H1 (cell line): ENCODE results near the gene OR13C9. TPM values are rescaled to one million over a fixed set of nuclear protein-coding genes. Genes with fewer than 3 reads are reported as not detected.

Experiments
- BRCA1 ChIP-seq: IDR thresholded peaks from 2 replicates; pipeline ENCODE4 v1.6.1; 2012; ENCODE audit warnings: low read depth, low read length, improper control_type of control experiment
- EGR1 ChIP-seq: IDR thresholded peaks from 2 replicates; pipeline ENCODE4 v1.6.1; 2011; ENCODE audit warnings: low read depth, low read length, borderline replicate concordance
- RXRA ChIP-seq: IDR thresholded peaks from 2 replicates; pipeline ENCODE4 v1.6.1; 2011; ENCODE audit warnings: low read depth, mild to moderate bottlenecking, low read length, moderate library complexity; ENCODE audit not compliant: insufficient read depth
- TAF1 ChIP-seq: IDR thresholded peaks from 2 replicates; pipeline ENCODE4 v1.6.1; 2011; ENCODE audit warnings: mild to moderate bottlenecking, low read depth, low read length
- polyA plus RNA-seq, 7 experiments: library from polyadenylated mRNA; depleted of rRNA in 3 of 7; stranded (reverse) in 5 of 7; unstranded in 2 of 7; fragments of >200 nt in 5 of 7; fragments of 200-250 nt in 2 of 7; gene quantifications; 1 replicate in 5 of 7; 2 replicates in 1 of 7; 4 replicates in 1 of 7; pipeline versions ENCODE4 v1.2.1 to v1.2.3, GENCODE V29; 2011 to 2013; ENCODE audit warnings: missing spikeins in 2 of 7, mixed read lengths in 2 of 7
- total RNA-seq: library from RNA; stranded (reverse); fragmentation: NEBNext Ultra II Directional; extraction: Animal tissue kit (Norgen Biotek cat#: 25700); gene quantifications from 2 replicates; pipeline ENCODE4 v1.2.1, GENCODE V29; 2021
- TF ChIP-seq, protein P1 (sequence below): fragments of 300-600 bp; sonication (generic); IDR thresholded peaks from 2 replicates; pipeline ENCODE4 v1.7.1; 2012; ENCODE audit warnings: low read length, moderate library complexity, mild to moderate bottlenecking, inconsistent platforms; ENCODE audit not compliant: insufficient replicate concordance

Gene OR13C9
- total and polyA plus RNA-seq, 2 of the 8 experiments (the other 6 are each of a cell fraction or from before 2014, with no cell fraction given): not detected

DNA sequence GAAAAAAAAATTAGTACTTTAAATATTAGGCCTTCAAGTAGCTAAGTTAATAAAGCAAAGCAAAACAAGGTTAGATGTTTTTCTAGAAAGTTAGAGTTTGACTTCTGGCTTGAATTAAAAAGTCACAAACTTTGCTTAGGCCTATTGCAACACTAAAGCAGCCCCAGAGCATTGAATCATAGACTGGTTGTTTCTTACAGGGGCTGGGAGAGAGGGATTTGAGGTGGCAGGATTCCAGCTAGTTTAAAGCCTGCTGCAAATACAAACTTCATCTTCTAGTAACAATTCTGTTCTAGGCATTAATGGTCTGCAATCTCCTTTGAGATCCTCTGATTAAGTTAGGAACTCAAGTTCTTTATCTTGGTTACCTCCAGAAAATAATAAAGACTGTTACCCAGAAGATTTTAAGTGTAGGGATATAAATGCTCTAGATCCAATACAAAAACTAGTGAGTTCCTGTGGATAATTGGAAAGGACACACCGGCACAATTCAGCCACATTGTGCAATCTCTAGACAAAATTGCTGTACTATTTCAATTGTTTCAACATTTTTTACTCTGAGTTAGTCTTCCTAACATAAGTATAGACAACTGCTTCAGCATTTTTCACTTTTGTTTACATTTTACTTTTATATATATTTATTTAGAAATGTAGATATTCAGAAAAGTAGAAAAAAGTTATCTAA is 31.4 kb downstream of the OR13C9 start (continued):
- TF ChIP-seq, protein P1, sequence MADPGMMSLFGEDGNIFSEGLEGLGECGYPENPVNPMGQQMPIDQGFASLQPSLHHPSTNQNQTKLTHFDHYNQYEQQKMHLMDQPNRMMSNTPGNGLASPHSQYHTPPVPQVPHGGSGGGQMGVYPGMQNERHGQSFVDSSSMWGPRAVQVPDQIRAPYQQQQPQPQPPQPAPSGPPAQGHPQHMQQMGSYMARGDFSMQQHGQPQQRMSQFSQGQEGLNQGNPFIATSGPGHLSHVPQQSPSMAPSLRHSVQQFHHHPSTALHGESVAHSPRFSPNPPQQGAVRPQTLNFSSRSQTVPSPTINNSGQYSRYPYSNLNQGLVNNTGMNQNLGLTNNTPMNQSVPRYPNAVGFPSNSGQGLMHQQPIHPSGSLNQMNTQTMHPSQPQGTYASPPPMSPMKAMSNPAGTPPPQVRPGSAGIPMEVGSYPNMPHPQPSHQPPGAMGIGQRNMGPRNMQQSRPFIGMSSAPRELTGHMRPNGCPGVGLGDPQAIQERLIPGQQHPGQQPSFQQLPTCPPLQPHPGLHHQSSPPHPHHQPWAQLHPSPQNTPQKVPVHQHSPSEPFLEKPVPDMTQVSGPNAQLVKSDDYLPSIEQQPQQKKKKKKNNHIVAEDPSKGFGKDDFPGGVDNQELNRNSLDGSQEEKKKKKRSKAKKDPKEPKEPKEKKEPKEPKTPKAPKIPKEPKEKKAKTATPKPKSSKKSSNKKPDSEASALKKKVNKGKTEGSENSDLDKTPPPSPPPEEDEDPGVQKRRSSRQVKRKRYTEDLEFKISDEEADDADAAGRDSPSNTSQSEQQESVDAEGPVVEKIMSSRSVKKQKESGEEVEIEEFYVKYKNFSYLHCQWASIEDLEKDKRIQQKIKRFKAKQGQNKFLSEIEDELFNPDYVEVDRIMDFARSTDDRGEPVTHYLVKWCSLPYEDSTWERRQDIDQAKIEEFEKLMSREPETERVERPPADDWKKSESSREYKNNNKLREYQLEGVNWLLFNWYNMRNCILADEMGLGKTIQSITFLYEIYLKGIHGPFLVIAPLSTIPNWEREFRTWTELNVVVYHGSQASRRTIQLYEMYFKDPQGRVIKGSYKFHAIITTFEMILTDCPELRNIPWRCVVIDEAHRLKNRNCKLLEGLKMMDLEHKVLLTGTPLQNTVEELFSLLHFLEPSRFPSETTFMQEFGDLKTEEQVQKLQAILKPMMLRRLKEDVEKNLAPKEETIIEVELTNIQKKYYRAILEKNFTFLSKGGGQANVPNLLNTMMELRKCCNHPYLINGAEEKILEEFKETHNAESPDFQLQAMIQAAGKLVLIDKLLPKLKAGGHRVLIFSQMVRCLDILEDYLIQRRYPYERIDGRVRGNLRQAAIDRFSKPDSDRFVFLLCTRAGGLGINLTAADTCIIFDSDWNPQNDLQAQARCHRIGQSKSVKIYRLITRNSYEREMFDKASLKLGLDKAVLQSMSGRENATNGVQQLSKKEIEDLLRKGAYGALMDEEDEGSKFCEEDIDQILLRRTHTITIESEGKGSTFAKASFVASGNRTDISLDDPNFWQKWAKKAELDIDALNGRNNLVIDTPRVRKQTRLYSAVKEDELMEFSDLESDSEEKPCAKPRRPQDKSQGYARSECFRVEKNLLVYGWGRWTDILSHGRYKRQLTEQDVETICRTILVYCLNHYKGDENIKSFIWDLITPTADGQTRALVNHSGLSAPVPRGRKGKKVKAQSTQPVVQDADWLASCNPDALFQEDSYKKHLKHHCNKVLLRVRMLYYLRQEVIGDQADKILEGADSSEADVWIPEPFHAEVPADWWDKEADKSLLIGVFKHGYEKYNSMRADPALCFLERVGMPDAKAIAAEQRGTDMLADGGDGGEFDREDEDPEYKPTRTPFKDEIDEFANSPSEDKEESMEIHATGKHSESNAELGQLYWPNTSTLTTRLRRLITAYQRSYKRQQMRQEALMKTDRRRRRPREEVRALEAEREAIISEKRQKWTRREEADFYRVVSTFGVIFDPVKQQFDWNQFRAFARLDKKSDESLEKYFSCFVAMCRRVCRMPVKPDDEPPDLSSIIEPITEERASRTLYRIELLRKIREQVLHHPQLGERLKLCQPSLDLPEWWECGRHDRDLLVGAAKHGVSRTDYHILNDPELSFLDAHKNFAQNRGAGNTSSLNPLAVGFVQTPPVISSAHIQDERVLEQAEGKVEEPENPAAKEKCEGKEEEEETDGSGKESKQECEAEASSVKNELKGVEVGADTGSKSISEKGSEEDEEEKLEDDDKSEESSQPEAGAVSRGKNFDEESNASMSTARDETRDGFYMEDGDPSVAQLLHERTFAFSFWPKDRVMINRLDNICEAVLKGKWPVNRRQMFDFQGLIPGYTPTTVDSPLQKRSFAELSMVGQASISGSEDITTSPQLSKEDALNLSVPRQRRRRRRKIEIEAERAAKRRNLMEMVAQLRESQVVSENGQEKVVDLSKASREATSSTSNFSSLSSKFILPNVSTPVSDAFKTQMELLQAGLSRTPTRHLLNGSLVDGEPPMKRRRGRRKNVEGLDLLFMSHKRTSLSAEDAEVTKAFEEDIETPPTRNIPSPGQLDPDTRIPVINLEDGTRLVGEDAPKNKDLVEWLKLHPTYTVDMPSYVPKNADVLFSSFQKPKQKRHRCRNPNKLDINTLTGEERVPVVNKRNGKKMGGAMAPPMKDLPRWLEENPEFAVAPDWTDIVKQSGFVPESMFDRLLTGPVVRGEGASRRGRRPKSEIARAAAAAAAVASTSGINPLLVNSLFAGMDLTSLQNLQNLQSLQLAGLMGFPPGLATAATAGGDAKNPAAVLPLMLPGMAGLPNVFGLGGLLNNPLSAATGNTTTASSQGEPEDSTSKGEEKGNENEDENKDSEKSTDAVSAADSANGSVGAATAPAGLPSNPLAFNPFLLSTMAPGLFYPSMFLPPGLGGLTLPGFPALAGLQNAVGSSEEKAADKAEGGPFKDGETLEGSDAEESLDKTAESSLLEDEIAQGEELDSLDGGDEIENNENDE: no peak
- TF ChIP-seq EGR1 (no peak), BRCA1 (no peak), RXRA (no peak), TAF1 (no peak)
